ENCODE results near the gene ARFGEF3. TPM values are rescaled to one million over a fixed set of nuclear protein-coding genes. Genes with fewer than 3 reads are reported as not detected.

The ARFGEF3 gene
- total RNA-seq, 1 donor from 2014 or later = 0.15 TPM

DNA sequence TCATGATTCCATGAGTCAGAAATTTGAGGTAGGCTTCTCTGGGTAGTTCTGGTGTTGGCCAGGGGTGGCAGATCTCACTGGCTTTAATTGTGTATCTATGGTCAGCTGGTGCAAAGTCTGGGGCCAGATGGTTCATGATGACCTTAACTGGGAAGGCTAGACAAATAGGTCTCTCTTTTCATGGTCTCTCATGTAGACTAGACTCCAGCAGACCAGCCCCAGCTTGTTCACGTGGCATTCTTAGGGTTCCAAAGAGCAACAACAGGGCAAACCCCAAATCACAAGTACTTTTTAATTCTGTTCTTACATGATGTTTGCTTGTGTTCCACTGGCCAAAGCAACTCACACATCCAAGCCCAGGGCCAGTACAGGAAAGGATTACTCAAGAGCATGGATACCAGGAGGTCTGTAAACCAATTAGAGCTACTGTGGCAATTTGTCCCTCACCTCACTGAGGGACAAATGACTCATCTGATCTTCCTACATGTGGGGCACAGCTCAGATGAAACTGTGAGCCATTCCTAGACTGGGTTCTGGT is 136.1 kb downstream of the ARFGEF3 start:
- intact Hi-C loops (cut with micrococcal nuclease) = no loop called here

- intact Hi-C loops (cut with micrococcal nuclease) = no loop called here
Measured at GRCh38 chr6:138300469-138300868, 138.7 kb downstream of the ARFGEF3 start.

- intact Hi-C loops (cut with micrococcal nuclease) = no loop called here
Measured at GRCh38 chr6:138302554-138302953, 140.8 kb downstream of the ARFGEF3 start.

DNA sequence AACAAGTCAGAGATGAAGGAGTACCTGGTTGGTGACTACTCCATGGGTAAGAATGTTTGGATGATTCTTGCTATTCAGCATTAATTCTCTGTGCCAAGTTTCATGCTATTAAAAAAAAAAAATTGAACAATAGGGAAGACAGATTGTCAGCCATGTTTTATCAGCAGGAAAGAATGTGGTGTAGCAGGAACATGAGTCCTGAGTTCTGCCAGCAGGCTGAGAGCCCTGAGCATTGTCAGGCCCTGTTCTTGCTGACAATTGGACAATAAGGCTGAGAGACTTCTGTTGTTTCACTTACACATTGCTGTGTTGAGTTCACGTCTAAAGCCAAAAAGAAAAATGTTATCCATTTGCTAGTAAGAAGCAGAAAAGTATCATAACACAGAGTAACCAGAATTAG is 145.6 kb downstream of the ARFGEF3 start:
- intact Hi-C loops (cut with micrococcal nuclease) = no loop called here

GRCh38 chr6:138307816-138308730 is 146.3 kb downstream of the ARFGEF3 start:
- intact Hi-C loops (cut with micrococcal nuclease) = no loop called here

DNA sequence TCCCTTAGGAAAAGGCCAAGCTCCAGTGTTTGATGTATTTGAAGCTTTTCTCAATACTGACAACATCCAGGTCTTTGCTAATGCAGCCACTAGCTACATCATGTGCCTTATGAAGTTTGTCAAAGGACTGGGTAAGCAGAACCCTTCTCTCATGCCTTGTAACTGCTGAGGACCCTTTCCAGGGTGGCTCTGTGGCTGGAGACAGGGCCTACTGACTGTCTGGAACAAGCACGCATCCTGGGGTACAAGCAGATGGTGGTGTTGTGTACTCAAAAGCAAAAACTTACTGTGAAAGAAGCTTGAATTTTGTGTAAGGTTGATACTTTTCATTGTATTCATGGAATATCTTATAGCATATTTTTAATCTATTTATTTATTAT is 147.0 kb downstream of the ARFGEF3 start:
- intact Hi-C loops (cut with micrococcal nuclease) = no loop called here

DNA sequence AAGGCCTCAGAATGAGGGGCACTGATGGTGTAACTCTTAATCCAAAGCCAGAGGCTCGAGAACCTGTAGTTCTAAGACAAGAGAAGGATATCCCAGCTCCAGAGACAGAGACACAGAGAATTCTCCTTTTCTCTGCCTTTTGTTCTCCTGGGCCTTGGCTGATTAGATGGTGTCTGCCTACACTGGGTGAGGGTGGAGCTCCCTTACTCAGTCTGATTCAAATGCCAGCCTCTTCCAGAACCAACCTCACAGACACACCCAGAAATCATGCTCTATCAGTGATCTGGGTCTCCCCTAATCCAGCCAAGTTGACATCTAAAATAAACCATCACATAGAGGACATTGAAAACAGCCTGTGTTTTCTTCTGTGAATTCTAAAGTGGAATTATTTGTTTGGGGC is 148.0 kb downstream of the ARFGEF3 start:
- intact Hi-C loops (cut with micrococcal nuclease) = no loop called here

DNA sequence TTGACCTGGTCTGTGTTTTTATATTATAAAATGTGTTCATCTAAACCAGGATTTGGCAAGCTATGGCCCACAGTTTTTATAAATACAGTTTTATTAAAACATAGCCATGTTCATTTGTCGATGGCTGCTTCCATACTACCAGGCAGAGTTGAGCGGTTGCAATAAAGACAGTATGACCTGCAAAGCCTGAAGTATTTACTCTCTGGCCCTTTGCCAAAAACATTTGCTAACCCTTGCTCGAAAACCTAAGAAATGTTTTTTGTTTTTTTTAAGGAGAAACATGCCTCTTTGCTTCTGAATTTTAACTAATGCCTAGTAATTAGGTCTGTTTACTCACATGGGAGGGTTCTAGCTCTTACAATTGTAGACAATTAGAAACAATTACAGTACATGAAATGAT is 148.6 kb downstream of the ARFGEF3 start:
- intact Hi-C loops (cut with micrococcal nuclease) = no loop called here

DNA sequence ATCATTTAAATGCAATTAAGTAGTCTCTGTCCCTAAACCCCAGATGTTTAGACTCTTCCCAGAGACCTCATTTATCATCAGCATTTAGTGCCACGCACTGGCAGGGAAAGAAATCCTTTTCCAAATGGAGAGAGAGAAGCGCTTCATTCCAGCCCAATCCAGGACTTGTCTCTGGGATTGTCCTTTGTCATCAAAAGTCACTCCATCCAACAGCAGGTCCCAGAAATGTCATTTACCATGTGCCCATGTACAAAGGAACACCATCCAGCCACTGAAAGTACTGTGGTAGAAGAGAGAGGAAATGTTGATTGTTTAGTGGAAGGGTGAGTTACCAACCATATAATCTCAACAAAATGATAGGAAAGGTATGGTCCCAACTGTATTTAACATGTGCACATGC is 149.1 kb downstream of the ARFGEF3 start:
- intact Hi-C loops (cut with micrococcal nuclease) = no loop called here

- intact Hi-C loops (cut with micrococcal nuclease) = no loop called here
Measured at GRCh38 chr6:138311268-138311667, 149.5 kb downstream of the ARFGEF3 start.

DNA sequence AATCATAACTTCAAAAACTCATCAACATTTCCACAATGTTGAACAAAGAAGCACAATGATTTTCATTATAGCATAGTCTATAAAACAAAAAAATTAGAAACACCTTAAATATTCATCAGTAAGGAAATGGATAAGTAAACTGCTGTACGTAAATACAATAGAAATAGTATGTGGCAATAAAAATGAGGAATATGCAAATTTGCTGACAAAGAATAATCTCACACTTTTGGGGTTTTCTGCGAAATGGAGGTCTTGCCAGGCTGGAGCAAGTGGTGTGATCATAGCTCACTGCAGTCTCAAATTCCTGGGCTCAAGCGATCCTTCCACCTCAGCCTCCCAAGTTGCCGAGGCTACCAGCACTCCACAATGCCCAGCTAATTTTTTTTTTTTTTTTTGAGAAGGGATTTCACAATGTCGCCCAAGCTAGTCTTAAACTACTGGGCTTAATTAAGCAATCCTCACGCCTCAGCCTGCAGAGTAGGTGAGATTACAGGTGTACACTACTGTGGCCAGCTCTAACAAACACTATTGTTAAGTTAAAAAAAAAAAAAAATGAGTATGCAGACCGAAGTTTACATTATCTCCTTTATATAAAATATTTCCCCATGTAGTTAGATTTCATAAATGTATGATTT is 157.1 kb downstream of the ARFGEF3 start:
- intact Hi-C loops (cut with micrococcal nuclease) = no loop called here

GRCh38 chr6:138321934-138322333 is 160.2 kb downstream of the ARFGEF3 start:
- intact Hi-C loops (cut with micrococcal nuclease) = no loop called here

DNA sequence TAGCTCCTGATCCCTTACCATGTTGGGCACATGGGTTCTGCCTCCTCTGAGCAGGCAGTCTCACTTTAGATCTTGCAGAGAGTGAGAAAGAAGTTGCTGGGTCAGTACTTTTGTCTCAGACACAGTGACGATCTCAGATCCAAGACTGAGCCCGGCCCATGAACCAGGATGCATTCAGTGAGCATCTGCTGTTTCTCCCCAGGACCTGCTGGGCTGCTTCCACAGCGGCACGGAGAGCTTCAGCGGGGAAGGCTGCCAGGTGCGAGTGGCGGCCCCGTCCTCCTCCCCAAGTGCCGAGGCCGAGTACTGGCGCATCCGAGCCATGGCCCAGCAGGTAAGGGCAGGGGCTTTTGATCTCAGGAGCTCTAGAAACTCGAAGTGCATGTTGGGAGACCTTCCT is 162.1 kb downstream of the ARFGEF3 start:
- intact Hi-C loops (cut with micrococcal nuclease) = no loop called here

GRCh38 chr6:138328210-138328609 is 166.5 kb downstream of the ARFGEF3 start:
- intact Hi-C loops (cut with micrococcal nuclease) = no loop called here

- intact Hi-C loops (cut with micrococcal nuclease) = no loop called here
Measured at GRCh38 chr6:138330763-138331162, 169.0 kb downstream of the ARFGEF3 start.

GRCh38 chr6:138331444-138331843 is 169.7 kb downstream of the ARFGEF3 start:
- intact Hi-C loops (cut with micrococcal nuclease) = no loop called here

DNA sequence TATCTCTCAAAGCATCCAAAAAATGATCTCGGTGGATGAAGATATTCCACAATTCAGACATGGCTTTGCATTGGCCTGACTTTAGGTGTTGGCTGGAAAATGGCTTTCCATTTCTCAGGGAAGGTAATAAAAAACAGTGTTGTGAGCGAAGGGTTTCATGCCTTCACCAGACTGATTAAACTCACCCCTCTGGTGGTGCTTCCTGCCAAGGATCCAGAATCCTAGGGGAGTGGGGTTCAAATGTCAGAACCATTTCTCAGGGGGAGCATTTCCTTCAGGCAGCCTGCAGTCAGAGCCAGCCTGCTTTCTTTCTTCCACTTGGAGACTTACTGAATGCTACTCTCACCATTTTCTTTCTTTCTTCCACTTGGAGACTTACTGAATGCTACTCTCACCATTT is 170.2 kb downstream of the ARFGEF3 start:
- intact Hi-C loops (cut with micrococcal nuclease) = no loop called here

DNA sequence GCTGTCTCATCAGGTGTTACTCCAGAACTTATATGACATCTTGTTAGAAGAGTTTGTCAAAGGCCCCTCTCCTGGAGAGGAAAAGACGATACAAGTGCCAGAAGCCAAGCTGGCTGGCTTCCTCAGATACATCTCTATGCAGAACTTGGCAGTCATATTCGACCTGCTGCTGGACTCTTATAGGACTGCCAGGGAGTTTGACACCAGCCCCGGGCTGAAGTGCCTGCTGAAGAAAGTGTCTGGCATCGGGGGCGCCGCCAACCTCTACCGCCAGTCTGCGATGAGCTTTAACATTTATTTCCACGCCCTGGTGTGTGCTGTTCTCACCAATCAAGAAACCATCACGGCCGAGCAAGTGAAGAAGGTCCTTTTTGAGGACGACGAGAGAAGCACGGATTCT is 172.3 kb downstream of the ARFGEF3 start:
- intact Hi-C loops (cut with micrococcal nuclease) = no loop called here

- intact Hi-C loops (cut with micrococcal nuclease) = no loop called here
Measured at GRCh38 chr6:138334963-138335362, 173.2 kb downstream of the ARFGEF3 start.

- intact Hi-C loops (cut with micrococcal nuclease) = no loop called here
Measured at GRCh38 chr6:138336221-138336620, 174.5 kb downstream of the ARFGEF3 start.

DNA sequence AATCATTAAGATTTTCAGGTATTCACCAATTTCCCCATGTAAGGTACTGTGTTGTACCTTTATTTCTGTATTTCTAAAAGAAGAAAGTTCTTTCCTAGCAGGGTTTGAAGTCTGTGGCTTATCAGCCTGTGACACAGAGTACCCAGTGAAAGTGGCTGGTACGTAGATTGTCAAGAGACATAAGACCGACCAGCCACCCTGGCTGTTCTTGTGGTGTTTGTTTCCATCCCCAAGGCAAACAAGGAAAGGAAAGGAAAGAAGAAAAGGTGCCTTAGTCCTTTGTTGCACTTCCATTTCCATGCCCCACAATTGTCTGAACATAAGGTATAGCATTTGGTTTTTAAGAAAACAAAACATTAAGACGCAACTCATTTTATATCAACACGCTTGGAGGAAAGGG is 175.3 kb downstream of the ARFGEF3 start:
- intact Hi-C loops (cut with micrococcal nuclease) = no loop called here

- intact Hi-C loops (cut with micrococcal nuclease) = no loop called here
Measured at GRCh38 chr6:138339024-138339423, 177.3 kb downstream of the ARFGEF3 start.

GRCh38 chr6:138341176-138341575 is 179.4 kb downstream of the ARFGEF3 start:
- intact Hi-C loops (cut with micrococcal nuclease) = no loop called here
